HUES48 (cell line): ENCODE measurements around the gene RELT.

Source experiments
- H3K27ac ChIP-seq: one replicate; pipeline ENCODE4 v1.7.0; 2013; ENCODE audit warnings: low read depth, low read length, inconsistent platforms
- H3K27me3 ChIP-seq: 2 replicates; pipeline ENCODE4 v1.6.1; 2013; ENCODE audit warnings: mild to moderate bottlenecking, low read length; ENCODE audit not compliant: control insufficient read depth, insufficient read depth
- H3K36me3 ChIP-seq: 2 replicates; pipeline ENCODE4 v1.6.1; 2013; ENCODE audit warnings: low read length; ENCODE audit not compliant: control insufficient read depth, insufficient read depth
- H3K4me1 ChIP-seq: 2 replicates; pipeline ENCODE4 v1.6.1; 2013; ENCODE audit warnings: mild to moderate bottlenecking, low read length; ENCODE audit not compliant: control insufficient read depth, insufficient read depth
- H3K4me3 ChIP-seq: 2 replicates; pipeline ENCODE4 v1.5.1; 2013; ENCODE audit warnings: mild to moderate bottlenecking, low read depth, low read length
- H3K9ac ChIP-seq: 2 replicates; pipeline ENCODE4 v1.6.1; 2013; ENCODE audit warnings: mild to moderate bottlenecking, low read depth, low read length, moderate library complexity
- H3K9me3 ChIP-seq: 2 replicates; pipeline ENCODE4 v1.6.1; 2013; ENCODE audit warnings: low read length; ENCODE audit not compliant: control insufficient read depth, insufficient read depth

RELT gene

DNA sequence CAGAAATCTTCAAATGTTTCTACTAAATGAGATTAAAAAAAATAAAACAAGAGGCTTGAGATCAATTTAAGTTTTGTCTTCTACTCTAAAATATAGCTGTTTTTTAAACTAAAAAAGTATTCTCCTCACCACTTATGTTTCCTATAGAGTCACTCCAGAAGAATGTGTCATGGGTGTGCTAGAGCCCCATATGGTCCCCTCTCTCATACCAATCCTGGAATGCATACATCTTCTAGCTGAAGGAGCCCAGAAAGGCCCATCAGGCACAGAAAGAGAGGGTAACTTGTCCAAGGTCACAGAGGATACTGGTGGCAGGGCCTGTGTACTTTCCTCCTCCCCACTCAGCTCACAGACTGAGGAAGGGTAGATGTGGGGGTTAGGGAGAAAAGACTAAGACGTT lies 34.4 kb downstream of the RELT start:
- no peaks in the 10 kb centered on the region for H3K9me3 ChIP-seq
- no peak overlapping the region for H3K9ac ChIP-seq
- H3K27me3 ChIP-seq = no peaks in the 10 kb centered on the region
- no peak overlapping the region for H3K27ac ChIP-seq
- H3K4me1 ChIP-seq = no peaks in the 10 kb centered on the region
- no peak overlapping the region for H3K4me3 ChIP-seq
- peaks cover 32% of the 10 kb centered on the region for H3K36me3 ChIP-seq

DNA sequence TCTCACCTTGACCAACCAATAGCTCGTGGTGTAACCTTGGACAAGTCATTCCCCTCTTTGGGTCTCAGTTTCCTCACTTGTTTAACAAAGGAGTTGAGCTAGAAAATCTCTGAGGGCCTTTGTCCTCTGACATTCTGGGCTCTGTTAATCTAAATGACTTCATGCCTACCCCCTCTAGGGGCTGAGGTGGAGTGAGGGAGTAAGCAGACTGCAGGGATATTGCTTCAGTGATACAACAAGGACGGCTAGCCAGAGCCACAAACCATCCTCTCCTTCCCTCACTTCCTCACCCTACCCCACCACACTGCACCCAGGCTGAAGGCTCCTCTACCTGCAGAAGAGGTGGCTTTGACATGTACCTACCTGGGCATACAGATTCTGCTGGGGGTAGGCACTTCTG lies 34.8 kb downstream of the RELT start:
- no peak overlapping the region for H3K27ac ChIP-seq
- H3K4me1 ChIP-seq = no peaks in the 10 kb centered on the region
- H3K4me3 ChIP-seq = no peak overlapping the region
- H3K27me3 ChIP-seq = no peaks in the 10 kb centered on the region
- H3K36me3 ChIP-seq = peaks cover 32% of the 10 kb centered on the region
- H3K9me3 ChIP-seq = no peaks in the 10 kb centered on the region
- no peak overlapping the region for H3K9ac ChIP-seq

- Histone ChIP-seq H3K4me3 (no peak overlapping the region), H3K9me3 (no peaks in the 10 kb centered on the region), H3K4me1 (no peaks in the 10 kb centered on the region), H3K9ac (no peak overlapping the region), H3K36me3 (peaks cover 25% of the 10 kb centered on the region), H3K27me3 (no peaks in the 10 kb centered on the region), H3K27ac (no peak overlapping the region)
Measured at GRCh38 chr11:73412308-73412707, 36.1 kb downstream of the RELT start.

DNA sequence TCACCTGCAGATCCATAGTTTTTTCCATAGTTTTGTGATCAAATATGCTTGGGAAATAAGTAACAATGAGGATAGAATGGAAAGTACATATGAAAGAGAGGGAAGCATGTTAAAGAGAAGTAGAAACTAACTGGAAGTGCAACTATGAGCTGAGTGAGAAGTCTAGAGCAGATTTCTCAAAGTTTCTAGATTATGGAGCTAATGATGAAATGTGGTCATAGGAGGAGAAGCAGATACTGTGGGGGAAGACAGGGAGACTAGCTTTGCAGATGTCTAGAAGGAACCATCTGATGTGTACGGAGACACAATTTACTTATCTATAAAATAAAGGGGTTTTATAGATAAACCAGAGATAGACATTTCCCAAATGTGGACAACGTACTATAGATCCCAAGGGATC lies 37.1 kb downstream of the RELT start:
- Histone ChIP-seq H3K9ac (no peak overlapping the region), H3K36me3 (peaks cover 26% of the 10 kb centered on the region), H3K27me3 (no peaks in the 10 kb centered on the region), H3K9me3 (no peaks in the 10 kb centered on the region), H3K4me3 (no peak overlapping the region), H3K4me1 (no peaks in the 10 kb centered on the region), H3K27ac (no peak overlapping the region)

GRCh38 chr11:73414977-73415651 lies 38.9 kb downstream of the RELT start:
- Histone ChIP-seq H3K9me3 (no peaks in the 10 kb centered on the region), H3K4me1 (no peaks in the 10 kb centered on the region), H3K4me3 (no peak overlapping the region), H3K27ac (no peak overlapping the region), H3K36me3 (peaks cover 12% of the 10 kb centered on the region), H3K27me3 (no peaks in the 10 kb centered on the region), H3K9ac (no peak overlapping the region)

DNA sequence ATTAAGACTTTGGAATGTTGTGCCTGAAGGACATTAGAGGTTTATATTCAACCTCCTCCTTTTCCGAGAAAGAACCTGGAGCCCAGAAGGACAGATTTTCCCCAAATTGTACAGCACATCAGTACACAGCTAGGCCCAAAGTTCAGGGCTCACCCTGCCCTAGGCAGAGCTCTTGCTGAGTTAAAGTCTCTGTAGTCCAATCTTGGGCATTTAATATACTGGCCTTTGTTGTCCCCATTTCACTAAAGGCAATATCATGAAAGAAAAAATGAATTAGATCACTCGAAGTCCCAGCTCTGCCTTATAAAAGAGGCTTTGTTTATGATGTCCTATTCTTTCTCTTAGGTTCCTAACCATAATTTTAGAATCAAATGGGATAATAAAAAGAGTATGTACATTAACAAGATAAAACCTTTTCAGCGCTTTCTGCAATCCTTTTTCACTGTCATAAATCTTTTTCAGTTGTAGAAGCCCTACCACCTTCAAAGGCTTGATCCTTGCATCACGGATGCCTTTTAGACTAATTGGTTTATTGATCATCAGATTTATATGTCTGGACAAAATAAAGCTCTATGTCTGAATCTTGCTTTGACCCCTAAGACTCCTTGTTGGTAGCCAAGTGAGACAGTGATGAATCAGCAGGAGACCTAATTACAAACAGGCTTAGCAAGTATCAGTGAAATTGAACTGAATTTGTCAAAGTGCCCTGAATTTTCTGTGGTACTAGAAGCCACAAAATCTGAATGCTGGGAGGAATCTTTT lies 39.8 kb downstream of the RELT start:
- Histone ChIP-seq H3K27ac (no peak overlapping the region), H3K9ac (no peak overlapping the region), H3K9me3 (no peaks in the 10 kb centered on the region), H3K36me3 (peaks cover 5% of the 10 kb centered on the region), H3K4me3 (no peak overlapping the region), H3K4me1 (no peaks in the 10 kb centered on the region), H3K27me3 (no peaks in the 10 kb centered on the region)

DNA sequence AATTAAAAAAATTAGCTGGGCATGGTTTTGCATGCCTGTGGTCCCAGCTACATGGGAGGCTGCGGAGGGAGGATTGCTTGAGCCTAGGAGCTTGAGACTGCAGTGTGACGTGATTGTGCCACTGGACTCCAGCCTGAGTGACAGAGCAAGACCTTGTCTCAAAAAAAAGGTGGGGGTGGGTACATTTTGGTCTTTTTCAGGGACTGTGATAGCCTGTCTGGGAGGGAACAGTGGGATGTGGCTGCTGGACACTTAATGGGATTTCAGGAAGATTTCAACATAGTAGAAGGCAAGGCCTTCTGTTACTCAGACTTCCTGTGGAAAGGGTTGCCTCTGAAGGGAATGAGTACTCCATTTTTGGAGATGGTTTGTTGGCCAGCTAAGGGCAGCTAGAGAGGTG lies 40.6 kb downstream of the RELT start:
- H3K4me3 ChIP-seq = no peak overlapping the region
- H3K4me1 ChIP-seq = no peaks in the 10 kb centered on the region
- peaks cover 4% of the 10 kb centered on the region for H3K36me3 ChIP-seq
- no peaks in the 10 kb centered on the region for H3K9me3 ChIP-seq
- H3K27me3 ChIP-seq = no peaks in the 10 kb centered on the region
- H3K9ac ChIP-seq = no peak overlapping the region
- no peak overlapping the region for H3K27ac ChIP-seq

DNA sequence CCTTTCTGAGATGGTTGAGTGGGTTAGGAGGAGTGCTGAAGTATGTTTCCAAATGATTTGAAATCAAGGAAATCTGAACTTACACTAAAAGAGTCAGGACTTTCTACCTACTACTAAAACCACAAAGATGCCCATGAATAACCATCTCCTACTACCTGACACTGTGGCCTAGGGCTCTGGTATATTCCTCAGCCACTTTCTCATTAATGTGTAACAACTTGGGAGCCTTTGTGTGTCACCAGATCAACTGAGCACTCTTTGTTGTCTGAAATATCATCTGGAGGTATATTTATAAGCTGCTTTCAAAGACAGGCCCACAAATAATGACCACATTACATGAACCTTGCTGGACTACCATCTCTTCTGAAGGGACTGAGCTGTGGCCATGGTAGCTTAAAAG lies 43.9 kb downstream of the RELT start:
- Histone ChIP-seq H3K4me3 (no peak overlapping the region), H3K27ac (no peak overlapping the region), H3K9ac (no peak overlapping the region), H3K4me1 (no peaks in the 10 kb centered on the region), H3K9me3 (no peaks in the 10 kb centered on the region), H3K27me3 (no peaks in the 10 kb centered on the region), H3K36me3 (peaks cover 4% of the 10 kb centered on the region)

DNA sequence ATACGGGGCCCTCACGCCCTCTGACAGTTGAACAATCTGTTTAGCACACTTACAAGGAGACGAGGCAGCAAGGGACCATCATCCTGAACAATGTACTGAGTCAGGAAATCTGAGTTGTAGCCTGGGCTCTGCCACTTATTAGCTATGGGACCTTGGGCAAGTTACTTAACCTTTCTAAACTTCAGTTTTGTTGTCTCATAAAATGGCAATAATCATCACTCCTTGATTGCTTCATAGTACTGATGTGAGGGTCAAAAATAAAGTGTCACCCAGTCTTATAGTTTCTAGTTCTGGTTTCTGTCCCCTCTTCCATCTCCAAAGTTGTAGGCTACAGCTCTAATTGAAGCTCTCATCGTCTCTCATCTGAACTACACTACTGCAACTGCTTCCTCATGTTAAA lies 46.7 kb downstream of the RELT start:
- H3K27ac ChIP-seq = no peak overlapping the region
- H3K9ac ChIP-seq = no peak overlapping the region
- peaks cover 2% of the 10 kb centered on the region; the same call in 1 of the 2 replicates for H3K4me1 ChIP-seq
- no peaks in the 10 kb centered on the region for H3K27me3 ChIP-seq
- peaks cover 4% of the 10 kb centered on the region for H3K36me3 ChIP-seq
- no peaks in the 10 kb centered on the region for H3K9me3 ChIP-seq
- no peak overlapping the region for H3K4me3 ChIP-seq

DNA sequence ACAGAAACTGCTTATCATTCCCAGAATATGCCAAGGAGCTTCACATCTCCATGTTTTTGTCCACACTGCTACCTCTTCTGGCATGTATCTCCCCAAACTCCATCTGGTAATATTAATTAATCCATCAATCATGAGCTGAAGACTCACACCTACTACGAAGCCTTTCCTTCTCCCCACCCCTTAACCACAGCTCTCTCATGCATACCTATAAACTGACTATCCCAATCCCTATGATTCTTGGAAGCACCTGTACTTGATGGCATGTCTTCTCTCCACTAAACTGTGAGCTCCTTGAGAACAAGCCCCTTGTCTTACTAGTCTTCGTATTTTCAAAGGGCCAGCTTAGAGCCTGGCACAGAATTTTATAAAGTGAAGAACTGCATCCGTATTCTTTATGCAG lies 47.3 kb downstream of the RELT start:
- H3K4me1 ChIP-seq = peaks cover 2% of the 10 kb centered on the region; the same call in 1 of the 2 replicates
- no peak overlapping the region for H3K27ac ChIP-seq
- H3K9me3 ChIP-seq = no peaks in the 10 kb centered on the region
- no peaks in the 10 kb centered on the region for H3K27me3 ChIP-seq
- no peak overlapping the region for H3K9ac ChIP-seq
- no peak overlapping the region for H3K4me3 ChIP-seq
- H3K36me3 ChIP-seq = no peaks in the 10 kb centered on the region

DNA sequence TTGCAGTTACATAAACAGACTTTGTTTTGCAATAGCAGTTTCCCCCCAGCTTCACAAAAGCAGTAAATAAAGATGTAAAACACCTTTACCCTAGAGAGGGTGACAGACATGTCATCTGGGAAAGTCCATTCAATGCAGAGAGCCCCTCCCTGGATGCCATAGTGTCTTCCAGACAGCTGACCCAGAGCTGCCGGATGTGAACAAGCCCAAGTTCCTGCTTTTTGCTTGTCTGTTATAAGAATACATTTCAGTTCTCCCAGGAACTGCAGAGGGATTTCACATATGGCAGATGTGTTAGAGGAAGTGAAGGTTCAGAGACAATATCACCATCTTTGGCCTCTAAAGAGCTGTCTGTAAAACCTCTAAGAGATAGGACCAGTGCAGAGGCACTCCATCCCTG lies 48.9 kb downstream of the RELT start:
- Histone ChIP-seq H3K27me3 (no peaks in the 10 kb centered on the region), H3K36me3 (no peaks in the 10 kb centered on the region; the same call in 1 of the 2 replicates), H3K27ac (no peak overlapping the region), H3K4me3 (no peak overlapping the region), H3K4me1 (peaks cover 2% of the 10 kb centered on the region; the same call in 1 of the 2 replicates), H3K9me3 (no peaks in the 10 kb centered on the region), H3K9ac (no peak overlapping the region)
